B cell (primary cell): ENCODE measurements around the gene FNDC11. TPM values are rescaled to one million over a fixed set of nuclear protein-coding genes. Genes with fewer than 3 reads are reported as not detected.

Experiments used
- ATAC-seq: fragments of 200-7000 bp; cut with Tn5 transposase; one replicate; pipeline ENCODE4 v1.10.0; 2021; ENCODE audit warnings: low read depth, mild to moderate bottlenecking, moderate number of reproducible peaks, moderate library complexity
- CTCF ChIA-PET: fragments of 350-600 bp; sonication (Branson Sonifier 250); formaldehyde crosslinking; loops from one replicate; lab custom pipeline; 2021; ENCODE audit warnings: antibody characterized with exemption, inconsistent platforms; lab: Charles Lee
- POLR2A ChIA-PET: fragments of 350-600 bp; sonication (Branson Sonifier 250); formaldehyde crosslinking; loops from one replicate; lab custom pipeline; 2021; ENCODE audit warnings: antibody characterized with exemption; lab: Charles Lee
- DNase-seq: peaks from one replicate; pipeline ENCODE4 v3.0.0; 2013
- H2AFZ ChIP-seq: 2 replicates; pipeline ENCODE4 v1.6.1; 2012; ENCODE audit warnings: mild to moderate bottlenecking, low read depth, low read length; ENCODE audit not compliant: insufficient read depth, poor library complexity, severe bottlenecking
- H3K27ac ChIP-seq, 2 donors: 1 replicate in 1 of 2; 2 replicates in 1 of 2; pipeline ENCODE4 v1.5.1; 2012 to 2013; ENCODE audit warnings: low read length in 2 of 2, mild to moderate bottlenecking in 2 of 2, moderate library complexity in 1 of 2
- H3K27me3 ChIP-seq, 4 experiments: fragments of 200-600 bp in 1 of 4; sonication (generic) in 1 of 4; replicated peaks in 1 of 4; 1 replicate in 2 of 4; 2 replicates in 2 of 4; pipeline versions ENCODE4 v1.6.1 to v1.7.0; 2013 to 2016; ENCODE audit warnings: low read length in 3 of 4, mild to moderate bottlenecking in 2 of 4, mixed read lengths in 1 of 4, moderate library complexity in 1 of 4; ENCODE audit not compliant: insufficient read depth in 4 of 4, control insufficient read depth in 3 of 4; ENCODE audit errors: control extremely low read depth in 1 of 4
- H3K36me3 ChIP-seq, 2 experiments: replicated peaks in 1 of 2; 1 replicate in 1 of 2; 2 replicates in 1 of 2; pipeline versions ENCODE4 v1.6.1 to v1.7.1; 2013; ENCODE audit warnings: low read length in 1 of 2; ENCODE audit not compliant: insufficient read depth in 2 of 2, control insufficient read depth in 1 of 2; ENCODE audit errors: control extremely low read depth in 1 of 2, extremely low read depth in 1 of 2
- H3K4me1 ChIP-seq, 2 donors: fragments of 200-600 bp in 1 of 2; sonication (generic) in 1 of 2; 1 replicate in 1 of 2; 2 replicates in 1 of 2; pipeline versions ENCODE4 v1.5.1 to v1.6.1; 2013 to 2017; ENCODE audit warnings: low read length in 2 of 2; ENCODE audit not compliant: control insufficient read depth in 2 of 2, insufficient read depth in 2 of 2
- H3K4me2 ChIP-seq: replicated peaks from 2 replicates; pipeline ENCODE3; 2012; ENCODE audit warnings: mild to moderate bottlenecking, low read depth, low read length; ENCODE audit not compliant: poor library complexity, severe bottlenecking
- H3K4me3 ChIP-seq, 5 experiments: fragments of 200-600 bp in 1 of 5; sonication (generic) in 1 of 5; 1 replicate in 3 of 5; 2 replicates in 2 of 5; pipeline versions ENCODE4 v1.5.1 to v1.7.0; 2011 to 2016; ENCODE audit warnings: low read length in 4 of 5, mild to moderate bottlenecking in 4 of 5, low read depth in 2 of 5, control low read depth in 1 of 5, moderate library complexity in 1 of 5; ENCODE audit not compliant: insufficient read depth in 1 of 5; ENCODE audit errors: control extremely low read depth in 1 of 5, extremely low read depth in 1 of 5
- H3K79me2 ChIP-seq: fragments of 200-600 bp; sonication (generic); one replicate; pipeline ENCODE4 v1.6.0; 2016; ENCODE audit warnings: low read length; ENCODE audit not compliant: control insufficient read depth, insufficient read depth
- H3K9ac ChIP-seq: fragments of 200-600 bp; sonication (generic); 2 replicates; pipeline ENCODE4 v1.6.1; 2017; ENCODE audit warnings: mild to moderate bottlenecking, low read length, moderate library complexity
- H3K9me3 ChIP-seq, 3 donors: one replicate each; pipeline versions ENCODE4 v1.6.1 to v1.7.1; 2013; ENCODE audit warnings: low read length in 2 of 3; ENCODE audit not compliant: control insufficient read depth in 2 of 3, insufficient read depth in 1 of 3; ENCODE audit errors: control extremely low read depth in 1 of 3
- H4K20me1 ChIP-seq: 2 replicates; pipeline ENCODE4 v1.6.0; 2012; ENCODE audit warnings: mild to moderate bottlenecking, low read length; ENCODE audit not compliant: insufficient read depth, control insufficient read depth, poor library complexity, severe bottlenecking
- H3K27ac Mint-ChIP-seq: one replicate; pipeline ENCODE4 v1.8.0; 2021; ENCODE audit warnings: mixed read lengths
- H3K27me3 Mint-ChIP-seq: one replicate; pipeline ENCODE4 v1.8.0; 2021; ENCODE audit warnings: mixed read lengths
- H3K4me1 Mint-ChIP-seq: one replicate; pipeline ENCODE4 v1.8.0; 2021; ENCODE audit warnings: mixed read lengths
- H3K4me3 Mint-ChIP-seq: one replicate; pipeline ENCODE4 v1.8.0; 2021; ENCODE audit warnings: mixed read lengths
- H3K9me3 Mint-ChIP-seq: one replicate; pipeline ENCODE4 v1.8.0; 2022; ENCODE audit warnings: mixed read lengths; ENCODE audit not compliant: insufficient read depth
- CTCF ChIP-seq: fragments of 200-600 bp; IDR thresholded peaks from one replicate; pipeline ENCODE4 v1.8.0; 2022; ENCODE audit warnings: antibody characterized with exemption, mild to moderate bottlenecking
- EZH2 ChIP-seq: IDR thresholded peaks from 2 replicates; pipeline ENCODE4 v1.6.1; 2012; ENCODE audit warnings: borderline replicate concordance, low read depth, mild to moderate bottlenecking, moderate library complexity, low read length; ENCODE audit not compliant: insufficient read depth, poor library complexity, severe bottlenecking
- WGBS: methylation state at CpG from one replicate; pipeline ENCODE4 v1.1.5; 2013; ENCODE audit warnings: missing lambda C conversion rate; ENCODE audit not compliant: insufficient coverage; 5-methylcytosine and 5-hydroxymethylcytosine counted together
- intact Hi-C: fragments of 100-400 bp; cut with micrococcal nuclease; formaldehyde crosslinking; loops from one replicate; pipeline ENCODE4 v1.10.0; 2022
- polyA plus RNA-seq: library from polyadenylated mRNA; depleted of rRNA; stranded (reverse); fragments of >200 nt; gene quantifications from 2 replicates; pipeline ENCODE4 v1.2.3, GENCODE V29; 2012
- total RNA-seq, 2 donors: library from RNA; stranded (reverse); fragments of 120-200 nt in 1 of 2; gene quantifications; 1 replicate in 1 of 2; 2 replicates in 1 of 2; pipeline versions ENCODE4 v1.2.3 to v1.2.4, GENCODE V29; 2013 to 2022

FNDC11 gene
- total and polyA plus RNA-seq, 2 donors (not counting 1 experiment from before 2014, with no cell fraction given), result 3.8 to 34.2 TPM

GRCh38 chr20:63566395-63567135, 12.6 kb downstream of the FNDC11 start:
- Mint-ChIP-seq H3K27me3 (no peaks in the 10 kb centered on the region), H3K27ac (no peak overlapping the region), H3K4me1 (peaks cover 29% of the 10 kb centered on the region), H3K4me3 (peak overlapping the region; percentile 88), H3K9me3 (no peaks in the 10 kb centered on the region)
- no peak for TF ChIP-seq CTCF
- TF ChIP-seq EZH2, result no peak
- Histone ChIP-seq H4K20me1 (peaks cover 85% of the 10 kb centered on the region), H3K4me2 (peak overlapping the region; percentile 87), H2AFZ (no peak overlapping the region), H3K9ac (no peak overlapping the region), H3K4me1 (peaks cover 34 to 46% of the 10 kb centered on the region in 2 donors), H3K36me3 (peaks cover 0 to 40% of the 10 kb centered on the region in 2 experiments), H3K9me3 (peaks cover 0 to 9% (median 0%) of the 10 kb centered on the region in 3 donors), H3K79me2 (peaks cover 7% of the 10 kb centered on the region), H3K27me3 (no peaks in the 10 kb centered on the region), H3K27ac (no peak overlapping the region), H3K4me3 (peak overlapping the region in 1 of 5 experiments; percentile 64)
- WGBS, result 84% methylated on average over 41 of the region's 46 CpGs
- ChIA-PET CTCF (interaction anchor here (0.6 to 3.7 kb wide), 4 partner anchors 10 to 472 kb away, joined by 3 to 17 read pairs (median 3); partner anchors contain the start of genes PTK6 and TPD52L2), POLR2A (interaction anchor here (0.6 to 2.3 kb wide), 5 partner anchors 12 to 119 kb away, joined by 4 to 16 read pairs (median 6); partner anchors contain the start of genes FNDC11 and PTK6)
- intact Hi-C loops, result loop anchor here (1.0 kb wide), 1 partner anchor 12 kb away; the partner anchor contains the start of gene FNDC11
- ATAC-seq (no peak), DNase-seq (no peak)

- Histone ChIP-seq H3K9ac (no peak overlapping the region), H3K27me3 (no peaks in the 10 kb centered on the region), H2AFZ (no peak overlapping the region), H3K4me1 (peaks cover 34 to 50% of the 10 kb centered on the region in 2 donors), H3K36me3 (peaks cover 0 to 40% of the 10 kb centered on the region in 2 experiments), H3K4me2 (peak overlapping the region; percentile 87), H3K79me2 (peaks cover 11% of the 10 kb centered on the region), H3K27ac (peak overlapping the region in 1 of 2 donors; percentile 65), H4K20me1 (peaks cover 85% of the 10 kb centered on the region), H3K9me3 (peaks cover 0 to 9% (median 0%) of the 10 kb centered on the region in 3 donors), H3K4me3 (peak overlapping the region in 2 of 5 experiments; percentile 45 to 64)
- H3K9me3 Mint-ChIP-seq, result no peaks in the 10 kb centered on the region
- CTCF ChIA-PET, result interaction anchor here (0.9 to 3.7 kb wide), 5 partner anchors 10 to 298 kb away, joined by 3 to 17 read pairs (median 3); partner anchors contain the start of genes PTK6 and TPD52L2
- H3K27me3 Mint-ChIP-seq, result no peaks in the 10 kb centered on the region
- no peak for TF ChIP-seq EZH2
- TF ChIP-seq CTCF, result no peak
- 43% methylated on average over 11 of the region's 22 CpGs for WGBS
- POLR2A ChIA-PET, result interaction anchor here (1.0 to 2.3 kb wide), 5 partner anchors 12 to 298 kb away, joined by 4 to 16 read pairs (median 5); partner anchors contain the start of genes FNDC11, PTK6 and TPD52L2
- peak overlapping the region; percentile 15 for H3K27ac Mint-ChIP-seq
- ATAC-seq (peak; percentile 2), DNase-seq (no peak)
- peaks cover 29% of the 10 kb centered on the region for H3K4me1 Mint-ChIP-seq
- H3K4me3 Mint-ChIP-seq, result peak overlapping the region; percentile 88
- intact Hi-C loops, result loop anchor here (1.0 kb wide), 1 partner anchor 13 kb away; the partner anchor contains the start of gene FNDC11
These were observed 13.1 kb downstream of the FNDC11 start for GRCh38 chr20:63567136-63567385.
